ENCODE measurements around the gene PDIK1L. TPM values are rescaled to one million over a fixed set of nuclear protein-coding genes. Genes with fewer than 3 reads are reported as not detected.

The PDIK1L gene
- total and polyA plus RNA-seq, 2 of the 8 experiments (the other 6 are each of a cell fraction or from before 2014, with no cell fraction given): 0.95 to 4.5 TPM

DNA sequence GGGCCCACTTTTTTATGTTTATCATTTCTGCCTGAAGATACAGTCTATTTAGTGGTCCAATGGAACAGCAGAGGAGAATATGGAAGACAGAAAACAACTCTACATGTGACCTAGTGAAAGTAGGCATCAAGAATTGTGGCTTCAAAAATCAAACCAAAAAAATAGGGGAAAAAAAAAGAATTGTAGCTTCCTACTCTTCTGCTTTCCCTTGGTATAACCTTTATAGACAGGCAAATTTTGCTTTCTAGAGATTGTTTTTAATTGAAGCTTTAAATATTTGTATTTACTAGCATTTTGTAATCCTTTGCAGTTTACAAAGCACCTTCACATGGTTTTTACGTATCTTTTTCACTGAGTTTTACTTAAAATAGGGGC, 14.3 kb downstream of the PDIK1L start:
- no peaks in the 10 kb centered on the region for H3K79me2 ChIP-seq (ENCODE audit: control insufficient read depth in 1 of 2, insufficient read depth in 2 of 2, low read length in 2 of 2)
- no peak overlapping the region for H3K56ac ChIP-seq (replicated peaks; ENCODE audit: insufficient read length, low read depth, low read length)
- no peaks in the 10 kb centered on the region; the same call in 1 of the 2 replicates for H3K23me2 ChIP-seq (ENCODE audit: low read depth, low read length)
- ChIA-PET CTCF (ENCODE audit: partially characterized antibody) (interaction anchor here (1.1 to 4.2 kb wide), 5 partner anchors 13 to 52 kb away, joined by 3 to 44 read pairs (median 4); partner anchors contain the start of genes CNKSR1 and ZNF593), POLR2A (ENCODE audit: partially characterized antibody) (interaction anchor here (0.6 to 1.9 kb wide), 2 partner anchors 8 to 62 kb away, joined by 4 read pairs; no protein-coding TSS in a partner anchor)
- no peak overlapping the region for H2BK20ac ChIP-seq (ENCODE audit: low read length)
- H3K4ac ChIP-seq (replicated peaks; ENCODE audit: insufficient read length, low read depth, low read length): no peak overlapping the region
- H3K79me1 ChIP-seq (ENCODE audit: low read depth, low read length): no peaks in the 10 kb centered on the region
- no peak overlapping the region for H2BK12ac ChIP-seq (ENCODE audit: low read depth, low read length)
- H3K14ac ChIP-seq (ENCODE audit: insufficient read length): no peak overlapping the region
- H4K5ac ChIP-seq (ENCODE audit: insufficient read length, low read depth, low read length): no peak overlapping the region
- no peaks in the 10 kb centered on the region for H3K9me3 ChIP-seq (ENCODE audit: insufficient read depth in 2 of 2, low read depth in 1 of 2, low read length in 1 of 2)
- H2AK5ac ChIP-seq (ENCODE audit: low read depth, low read length): no peak overlapping the region
- no peak overlapping the region for H3K4me2 ChIP-seq (ENCODE audit: insufficient read depth in 1 of 2, low read depth in 2 of 2, low read length in 2 of 2)
- 85% methylated on average over 1 of the region's 1 CpG; no CpG with 5 or more reads in 1 of the 2 experiments for WGBS, 2 experiments (ENCODE audit: extremely low coverage in 1 of 2, insufficient coverage in 1 of 2, insufficient read length in 1 of 2, insufficient replicate concordance in 2 of 2, low coverage in 1 of 2, low lambda C conversion rate in 2 of 2, missing lambda C conversion rate in 1 of 2)
- FAIRE-seq (no peak), DNase-seq (ENCODE audit: low read depth in 1 of 2, low spot score in 2 of 2) (no peak)
- no peak overlapping the region for H3K9ac ChIP-seq (replicated peaks in 1 of 4; ENCODE audit: extremely low read depth in 1 of 4, low read depth in 3 of 4, low read length in 3 of 4)
- no peak overlapping the region for H3K23ac ChIP-seq (ENCODE audit: insufficient read length)
- no peak overlapping the region for H4K8ac ChIP-seq (ENCODE audit: extremely low read depth, insufficient read depth, low read length)
- H2BK120ac ChIP-seq (replicated peaks; ENCODE audit: low read depth, low read length): no peak overlapping the region
- H4K91ac ChIP-seq (replicated peaks; ENCODE audit: insufficient read length, low read length): no peak overlapping the region
- no peak overlapping the region for H2BK5ac ChIP-seq (ENCODE audit: low read depth, low read length)
- no peaks in the 10 kb centered on the region for H3K4me1 ChIP-seq (replicated peaks in 1 of 4; ENCODE audit: control insufficient read depth in 3 of 4, insufficient read depth in 4 of 4, low read length in 3 of 4)
- H3K18ac ChIP-seq (ENCODE audit: extremely low read depth, low read length): no peak overlapping the region
- no peak overlapping the region for H2BK15ac ChIP-seq (ENCODE audit: low read length)
- no peak overlapping the region for H2AFZ ChIP-seq (ENCODE audit: low read length)
- H3K27me3 ChIP-seq (replicated peaks in 1 of 4; ENCODE audit: control insufficient read depth in 3 of 4, extremely low read depth in 1 of 4, insufficient read depth in 3 of 4, low read length in 3 of 4): no peaks in the 10 kb centered on the region
- TF ChIP-seq CEBPB (IDR thresholded peaks at IDR 0.05; ENCODE audit: low read depth, low read length): no peak
- no peak for TF ChIP-seq SIN3A (conservative IDR thresholded peaks at IDR 0.05 in 1 of 2, IDR thresholded peaks at IDR 0.05 in 1 of 2; ENCODE audit: low read depth in 1 of 2, low read length in 2 of 2)
- no peak for TF ChIP-seq SRF (IDR thresholded peaks at IDR 0.05; ENCODE audit: low read depth, low read length)
- no peak for TF ChIP-seq TBP (IDR thresholded peaks at IDR 0.05; ENCODE audit: low read depth, low read length)
- H4K20me1 ChIP-seq (replicated peaks in 1 of 2; ENCODE audit: control insufficient read depth in 1 of 2, insufficient read depth in 2 of 2, low read length in 2 of 2): peaks cover 0 to 2% of the 10 kb centered on the region in 2 experiments
- H3K4me3 ChIP-seq (ENCODE audit: extremely low read depth in 1 of 4, insufficient read depth in 2 of 4, low read depth in 3 of 4, low read length in 4 of 4): no peak overlapping the region
- peaks cover 0 to 9% (median 0%) of the 10 kb centered on the region in 4 experiments; a peak in 2 of 8 replicates for H3K36me3 ChIP-seq (ENCODE audit: control insufficient read depth in 2 of 4, insufficient read depth in 4 of 4, low read length in 3 of 4)
- H3K27ac ChIP-seq (ENCODE audit: low read depth, low read length): no peak overlapping the region
